ENCODE data around the gene POU2AF1. TPM values are rescaled to one million over a fixed set of nuclear protein-coding genes. Genes with fewer than 3 reads are reported as not detected.

Gene POU2AF1
- total RNA-seq, 1 experiment from 2014 or later: not detected

GRCh38 chr11:111386611-111387150 is 7.6 kb upstream of the POU2AF1 start:
- no peak for DNase-seq
- no peak overlapping the region for H3K4me3 ChIP-seq (ENCODE audit: insufficient read depth, low read depth, low read length)
- no peaks in the 10 kb centered on the region for H3K36me3 ChIP-seq (replicated peaks; ENCODE audit: control insufficient read depth, insufficient read depth, low read length)
- no peaks in the 10 kb centered on the region for H3K27me3 ChIP-seq (ENCODE audit: control insufficient read depth, insufficient read depth, low read length)

GRCh38 chr11:111384494-111384893 is 5.4 kb upstream of the POU2AF1 start:
- no peaks in the 10 kb centered on the region for H3K27me3 ChIP-seq (ENCODE audit: control insufficient read depth, insufficient read depth, low read length)
- H3K36me3 ChIP-seq (replicated peaks; ENCODE audit: control insufficient read depth, insufficient read depth, low read length): no peaks in the 10 kb centered on the region
- H3K4me3 ChIP-seq (ENCODE audit: insufficient read depth, low read depth, low read length): no peak overlapping the region
- DNase-seq: no peak

GRCh38 chr11:111382451-111382850 is 3.4 kb upstream of the POU2AF1 start:
- Histone ChIP-seq H3K4me3 (ENCODE audit: insufficient read depth, low read depth, low read length) (no peak overlapping the region), H3K36me3 (replicated peaks; ENCODE audit: control insufficient read depth, insufficient read depth, low read length) (no peaks in the 10 kb centered on the region), H3K27me3 (ENCODE audit: control insufficient read depth, insufficient read depth, low read length) (no peaks in the 10 kb centered on the region)
- DNase-seq: no peak

- no peaks in the 10 kb centered on the region for H3K27me3 ChIP-seq (ENCODE audit: control insufficient read depth, insufficient read depth, low read length)
- no peak for DNase-seq
- no peaks in the 10 kb centered on the region for H3K36me3 ChIP-seq (replicated peaks; ENCODE audit: control insufficient read depth, insufficient read depth, low read length)
These were observed 594 bp upstream of the POU2AF1 start for GRCh38 chr11:111379602-111380136.

GRCh38 chr11:111378185-111378860 is 752 bp downstream of the POU2AF1 start:
- no peaks in the 10 kb centered on the region for H3K36me3 ChIP-seq (replicated peaks; ENCODE audit: control insufficient read depth, insufficient read depth, low read length)
- H3K27me3 ChIP-seq (ENCODE audit: control insufficient read depth, insufficient read depth, low read length): no peaks in the 10 kb centered on the region
- DNase-seq: no peak
- H3K4me3 ChIP-seq (ENCODE audit: insufficient read depth, low read depth, low read length): no peak overlapping the region

More at GRCh38 chr11:111379602-111380136, 594 bp upstream of the POU2AF1 start:
- H3K4me3 ChIP-seq (ENCODE audit: insufficient read depth, low read depth, low read length): no peak overlapping the region

GRCh38 chr11:111376181-111376871 is 2.7 kb downstream of the POU2AF1 start:
- no peak overlapping the region for H3K4me3 ChIP-seq (ENCODE audit: insufficient read depth, low read depth, low read length)
- no peaks in the 10 kb centered on the region for H3K36me3 ChIP-seq (replicated peaks; ENCODE audit: control insufficient read depth, insufficient read depth, low read length)
- no peak for DNase-seq
- no peaks in the 10 kb centered on the region for H3K27me3 ChIP-seq (ENCODE audit: control insufficient read depth, insufficient read depth, low read length)

- no peak for DNase-seq
- Histone ChIP-seq H3K36me3 (replicated peaks; ENCODE audit: control insufficient read depth, insufficient read depth, low read length) (no peaks in the 10 kb centered on the region), H3K27me3 (ENCODE audit: control insufficient read depth, insufficient read depth, low read length) (no peaks in the 10 kb centered on the region), H3K4me3 (ENCODE audit: insufficient read depth, low read depth, low read length) (no peak overlapping the region)
These were observed 5.5 kb downstream of the POU2AF1 start for GRCh38 chr11:111373590-111373989.

GRCh38 chr11:111372538-111372937 is 6.5 kb downstream of the POU2AF1 start:
- Histone ChIP-seq H3K4me3 (ENCODE audit: insufficient read depth, low read depth, low read length) (no peak overlapping the region), H3K36me3 (replicated peaks; ENCODE audit: control insufficient read depth, insufficient read depth, low read length) (no peaks in the 10 kb centered on the region), H3K27me3 (ENCODE audit: control insufficient read depth, insufficient read depth, low read length) (no peaks in the 10 kb centered on the region)
- no peak for DNase-seq

GRCh38 chr11:111370902-111371578 is 8.0 kb downstream of the POU2AF1 start:
- no peaks in the 10 kb centered on the region for H3K27me3 ChIP-seq (ENCODE audit: control insufficient read depth, insufficient read depth, low read length)
- no peak for DNase-seq
- no peaks in the 10 kb centered on the region for H3K36me3 ChIP-seq (replicated peaks; ENCODE audit: control insufficient read depth, insufficient read depth, low read length)
- no peak overlapping the region for H3K4me3 ChIP-seq (ENCODE audit: insufficient read depth, low read depth, low read length)

GRCh38 chr11:111370270-111370901 is 8.7 kb downstream of the POU2AF1 start:
- DNase-seq: no peak
- no peaks in the 10 kb centered on the region for H3K27me3 ChIP-seq (ENCODE audit: control insufficient read depth, insufficient read depth, low read length)
- H3K36me3 ChIP-seq (replicated peaks; ENCODE audit: control insufficient read depth, insufficient read depth, low read length): no peaks in the 10 kb centered on the region
- no peak overlapping the region for H3K4me3 ChIP-seq (ENCODE audit: insufficient read depth, low read depth, low read length)

- H3K4me3 ChIP-seq (ENCODE audit: insufficient read depth, low read depth, low read length): no peak overlapping the region
- no peaks in the 10 kb centered on the region for H3K27me3 ChIP-seq (ENCODE audit: control insufficient read depth, insufficient read depth, low read length)
- H3K36me3 ChIP-seq (replicated peaks; ENCODE audit: control insufficient read depth, insufficient read depth, low read length): no peaks in the 10 kb centered on the region
- DNase-seq: no peak
These were observed 10.9 kb downstream of the POU2AF1 start for GRCh38 chr11:111368285-111368560.

- Histone ChIP-seq H3K27me3 (ENCODE audit: control insufficient read depth, insufficient read depth, low read length) (no peaks in the 10 kb centered on the region), H3K4me3 (ENCODE audit: insufficient read depth, low read depth, low read length) (no peak overlapping the region), H3K36me3 (replicated peaks; ENCODE audit: control insufficient read depth, insufficient read depth, low read length) (no peaks in the 10 kb centered on the region)
- no peak for DNase-seq
These were observed 11.4 kb downstream of the POU2AF1 start for GRCh38 chr11:111367411-111368284.

GRCh38 chr11:111366560-111367410 is 12.3 kb downstream of the POU2AF1 start:
- no peak overlapping the region for H3K4me3 ChIP-seq (ENCODE audit: insufficient read depth, low read depth, low read length)
- no peaks in the 10 kb centered on the region for H3K27me3 ChIP-seq (ENCODE audit: control insufficient read depth, insufficient read depth, low read length)
- DNase-seq: no peak
- H3K36me3 ChIP-seq (replicated peaks; ENCODE audit: control insufficient read depth, insufficient read depth, low read length): no peaks in the 10 kb centered on the region
